ENCODE data around the gene GABRG3.

The GABRG3 gene

DNA sequence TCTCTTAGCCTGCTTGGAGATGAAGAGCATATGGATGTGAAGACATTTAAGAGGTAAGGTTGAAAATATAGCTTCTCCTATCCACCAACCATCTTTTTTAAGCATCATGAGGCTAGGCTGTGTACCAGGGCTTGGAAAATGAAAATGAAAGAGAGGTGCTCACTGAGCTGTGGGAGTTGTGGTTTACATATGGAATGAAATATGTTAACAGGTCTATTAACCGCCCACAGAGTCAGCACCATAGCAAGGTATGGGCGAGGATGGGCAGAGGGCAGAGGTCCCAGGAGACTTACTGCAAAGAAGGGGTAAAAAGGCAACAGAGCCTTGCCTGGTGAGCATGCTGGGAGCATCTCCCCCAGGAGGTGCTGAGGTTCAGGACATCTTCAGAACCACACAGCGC is 273.1 kb downstream of the GABRG3 start:
- no peak for ATAC-seq
- TF ChIP-seq TCF4 (CRISPR knock-in tag; IDR thresholded peaks at IDR 0.05; ENCODE audit: borderline replicate concordance) (no peak), ZFP30 (CRISPR knock-in tag; IDR thresholded peaks at IDR 0.05) (no peak), ZNF565 (CRISPR knock-in tag; conservative IDR thresholded peaks at IDR 0.05; ENCODE audit: low read depth) (no peak), TOX (CRISPR knock-in tag; IDR thresholded peaks at IDR 0.05; ENCODE audit: borderline replicate concordance) (no peak), PPARA (CRISPR knock-in tag; IDR thresholded peaks at IDR 0.05; ENCODE audit: borderline replicate concordance) (no peak), ESRRG (CRISPR knock-in tag; IDR thresholded peaks at IDR 0.05) (no peak), ZNF70 (CRISPR knock-in tag; IDR thresholded peaks at IDR 0.05) (no peak), ZC3H10 (CRISPR knock-in tag; IDR thresholded peaks at IDR 0.05) (no peak), ZNF8 (CRISPR knock-in tag; IDR thresholded peaks at IDR 0.05) (no peak), OSR1 (CRISPR knock-in tag; IDR thresholded peaks at IDR 0.05) (no peak), BACH2 (CRISPR knock-in tag; IDR thresholded peaks at IDR 0.05; ENCODE audit: borderline replicate concordance) (no peak), CSDC2 (CRISPR knock-in tag; IDR thresholded peaks at IDR 0.05) (no peak), SNAI2 (CRISPR knock-in tag; IDR thresholded peaks at IDR 0.05) (no peak), ISL1 (CRISPR knock-in tag; IDR thresholded peaks at IDR 0.05) (no peak), ARNTL (CRISPR knock-in tag; IDR thresholded peaks at IDR 0.05; ENCODE audit: borderline replicate concordance, low read depth) (no peak)
- TF ChIP-seq, protein P1, sequence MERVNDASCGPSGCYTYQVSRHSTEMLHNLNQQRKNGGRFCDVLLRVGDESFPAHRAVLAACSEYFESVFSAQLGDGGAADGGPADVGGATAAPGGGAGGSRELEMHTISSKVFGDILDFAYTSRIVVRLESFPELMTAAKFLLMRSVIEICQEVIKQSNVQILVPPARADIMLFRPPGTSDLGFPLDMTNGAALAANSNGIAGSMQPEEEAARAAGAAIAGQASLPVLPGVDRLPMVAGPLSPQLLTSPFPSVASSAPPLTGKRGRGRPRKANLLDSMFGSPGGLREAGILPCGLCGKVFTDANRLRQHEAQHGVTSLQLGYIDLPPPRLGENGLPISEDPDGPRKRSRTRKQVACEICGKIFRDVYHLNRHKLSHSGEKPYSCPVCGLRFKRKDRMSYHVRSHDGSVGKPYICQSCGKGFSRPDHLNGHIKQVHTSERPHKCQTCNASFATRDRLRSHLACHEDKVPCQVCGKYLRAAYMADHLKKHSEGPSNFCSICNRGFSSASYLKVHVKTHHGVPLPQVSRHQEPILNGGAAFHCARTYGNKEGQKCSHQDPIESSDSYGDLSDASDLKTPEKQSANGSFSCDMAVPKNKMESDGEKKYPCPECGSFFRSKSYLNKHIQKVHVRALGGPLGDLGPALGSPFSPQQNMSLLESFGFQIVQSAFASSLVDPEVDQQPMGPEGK (CRISPR knock-in tag; IDR thresholded peaks at IDR 0.05; ENCODE audit: borderline replicate concordance), result no peak
- TF ChIP-seq, protein P2, sequence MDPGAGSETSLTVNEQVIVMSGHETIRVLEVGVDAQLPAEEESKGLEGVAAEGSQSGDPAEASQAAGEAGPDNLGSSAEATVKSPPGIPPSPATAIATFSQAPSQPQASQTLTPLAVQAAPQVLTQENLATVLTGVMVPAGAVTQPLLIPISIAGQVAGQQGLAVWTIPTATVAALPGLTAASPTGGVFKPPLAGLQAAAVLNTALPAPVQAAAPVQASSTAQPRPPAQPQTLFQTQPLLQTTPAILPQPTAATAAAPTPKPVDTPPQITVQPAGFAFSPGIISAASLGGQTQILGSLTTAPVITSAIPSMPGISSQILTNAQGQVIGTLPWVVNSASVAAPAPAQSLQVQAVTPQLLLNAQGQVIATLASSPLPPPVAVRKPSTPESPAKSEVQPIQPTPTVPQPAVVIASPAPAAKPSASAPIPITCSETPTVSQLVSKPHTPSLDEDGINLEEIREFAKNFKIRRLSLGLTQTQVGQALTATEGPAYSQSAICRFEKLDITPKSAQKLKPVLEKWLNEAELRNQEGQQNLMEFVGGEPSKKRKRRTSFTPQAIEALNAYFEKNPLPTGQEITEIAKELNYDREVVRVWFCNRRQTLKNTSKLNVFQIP (CRISPR knock-in tag; IDR thresholded peaks at IDR 0.05; ENCODE audit: borderline replicate concordance, low read depth), result no peak
- TF ChIP-seq, protein P3, sequence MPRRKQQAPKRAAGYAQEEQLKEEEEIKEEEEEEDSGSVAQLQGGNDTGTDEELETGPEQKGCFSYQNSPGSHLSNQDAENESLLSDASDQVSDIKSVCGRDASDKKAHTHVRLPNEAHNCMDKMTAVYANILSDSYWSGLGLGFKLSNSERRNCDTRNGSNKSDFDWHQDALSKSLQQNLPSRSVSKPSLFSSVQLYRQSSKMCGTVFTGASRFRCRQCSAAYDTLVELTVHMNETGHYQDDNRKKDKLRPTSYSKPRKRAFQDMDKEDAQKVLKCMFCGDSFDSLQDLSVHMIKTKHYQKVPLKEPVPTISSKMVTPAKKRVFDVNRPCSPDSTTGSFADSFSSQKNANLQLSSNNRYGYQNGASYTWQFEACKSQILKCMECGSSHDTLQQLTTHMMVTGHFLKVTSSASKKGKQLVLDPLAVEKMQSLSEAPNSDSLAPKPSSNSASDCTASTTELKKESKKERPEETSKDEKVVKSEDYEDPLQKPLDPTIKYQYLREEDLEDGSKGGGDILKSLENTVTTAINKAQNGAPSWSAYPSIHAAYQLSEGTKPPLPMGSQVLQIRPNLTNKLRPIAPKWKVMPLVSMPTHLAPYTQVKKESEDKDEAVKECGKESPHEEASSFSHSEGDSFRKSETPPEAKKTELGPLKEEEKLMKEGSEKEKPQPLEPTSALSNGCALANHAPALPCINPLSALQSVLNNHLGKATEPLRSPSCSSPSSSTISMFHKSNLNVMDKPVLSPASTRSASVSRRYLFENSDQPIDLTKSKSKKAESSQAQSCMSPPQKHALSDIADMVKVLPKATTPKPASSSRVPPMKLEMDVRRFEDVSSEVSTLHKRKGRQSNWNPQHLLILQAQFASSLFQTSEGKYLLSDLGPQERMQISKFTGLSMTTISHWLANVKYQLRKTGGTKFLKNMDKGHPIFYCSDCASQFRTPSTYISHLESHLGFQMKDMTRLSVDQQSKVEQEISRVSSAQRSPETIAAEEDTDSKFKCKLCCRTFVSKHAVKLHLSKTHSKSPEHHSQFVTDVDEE (CRISPR knock-in tag; IDR thresholded peaks at IDR 0.05), result no peak
- TF ChIP-seq, protein P4, sequence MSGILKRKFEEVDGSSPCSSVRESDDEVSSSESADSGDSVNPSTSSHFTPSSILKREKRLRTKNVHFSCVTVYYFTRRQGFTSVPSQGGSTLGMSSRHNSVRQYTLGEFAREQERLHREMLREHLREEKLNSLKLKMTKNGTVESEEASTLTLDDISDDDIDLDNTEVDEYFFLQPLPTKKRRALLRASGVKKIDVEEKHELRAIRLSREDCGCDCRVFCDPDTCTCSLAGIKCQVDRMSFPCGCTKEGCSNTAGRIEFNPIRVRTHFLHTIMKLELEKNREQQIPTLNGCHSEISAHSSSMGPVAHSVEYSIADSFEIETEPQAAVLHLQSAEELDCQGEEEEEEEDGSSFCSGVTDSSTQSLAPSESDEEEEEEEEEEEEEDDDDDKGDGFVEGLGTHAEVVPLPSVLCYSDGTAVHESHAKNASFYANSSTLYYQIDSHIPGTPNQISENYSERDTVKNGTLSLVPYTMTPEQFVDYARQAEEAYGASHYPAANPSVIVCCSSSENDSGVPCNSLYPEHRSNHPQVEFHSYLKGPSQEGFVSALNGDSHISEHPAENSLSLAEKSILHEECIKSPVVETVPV (CRISPR knock-in tag; IDR thresholded peaks at IDR 0.05), result no peak
- TF ChIP-seq, protein P5, sequence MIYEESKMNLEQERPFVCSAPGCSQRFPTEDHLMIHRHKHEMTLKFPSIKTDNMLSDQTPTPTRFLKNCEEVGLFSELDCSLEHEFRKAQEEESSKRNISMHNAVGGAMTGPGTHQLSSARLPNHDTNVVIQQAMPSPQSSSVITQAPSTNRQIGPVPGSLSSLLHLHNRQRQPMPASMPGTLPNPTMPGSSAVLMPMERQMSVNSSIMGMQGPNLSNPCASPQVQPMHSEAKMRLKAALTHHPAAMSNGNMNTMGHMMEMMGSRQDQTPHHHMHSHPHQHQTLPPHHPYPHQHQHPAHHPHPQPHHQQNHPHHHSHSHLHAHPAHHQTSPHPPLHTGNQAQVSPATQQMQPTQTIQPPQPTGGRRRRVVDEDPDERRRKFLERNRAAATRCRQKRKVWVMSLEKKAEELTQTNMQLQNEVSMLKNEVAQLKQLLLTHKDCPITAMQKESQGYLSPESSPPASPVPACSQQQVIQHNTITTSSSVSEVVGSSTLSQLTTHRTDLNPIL (CRISPR knock-in tag; IDR thresholded peaks at IDR 0.05; ENCODE audit: low read depth), result no peak

DNA sequence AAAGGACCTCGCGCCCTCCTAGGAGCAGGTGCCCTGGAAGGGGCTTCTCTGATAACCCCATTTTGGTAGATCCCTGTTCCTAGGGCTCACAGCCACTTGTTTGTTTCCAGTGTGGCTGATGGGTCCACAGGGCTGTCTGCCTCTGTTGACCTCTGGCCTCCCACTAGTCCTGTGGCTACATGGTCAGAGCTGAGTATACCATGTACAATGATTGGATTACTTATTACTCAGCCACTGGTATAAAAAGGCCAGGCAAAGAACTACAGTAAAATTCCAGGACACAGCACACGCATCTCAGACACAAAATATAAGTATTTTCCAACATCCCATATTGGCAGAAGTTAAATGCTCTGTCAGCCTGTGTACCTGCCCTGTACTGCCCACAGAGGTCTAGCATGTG is 277.3 kb downstream of the GABRG3 start:
- ATAC-seq, result no peak
- TF ChIP-seq, protein P3 (CRISPR knock-in tag; IDR thresholded peaks at IDR 0.05), result no peak
- TF ChIP-seq, protein P5 (CRISPR knock-in tag; IDR thresholded peaks at IDR 0.05; ENCODE audit: low read depth), result no peak
- TF ChIP-seq ZFP3 (CRISPR knock-in tag; IDR thresholded peaks at IDR 0.05), result no peak
- no peak for TF ChIP-seq ZC3H10 (CRISPR knock-in tag; IDR thresholded peaks at IDR 0.05)
- TF ChIP-seq TCF4 (CRISPR knock-in tag; IDR thresholded peaks at IDR 0.05; ENCODE audit: borderline replicate concordance), result no peak
- TF ChIP-seq, protein P1 (CRISPR knock-in tag; IDR thresholded peaks at IDR 0.05; ENCODE audit: borderline replicate concordance), result no peak
- no peak for TF ChIP-seq SNAI2 (CRISPR knock-in tag; IDR thresholded peaks at IDR 0.05)
- TF ChIP-seq ZNF70 (CRISPR knock-in tag; IDR thresholded peaks at IDR 0.05), result no peak
- TF ChIP-seq ZNF565 (CRISPR knock-in tag; conservative IDR thresholded peaks at IDR 0.05; ENCODE audit: low read depth), result no peak
- TF ChIP-seq, protein P2 (CRISPR knock-in tag; IDR thresholded peaks at IDR 0.05; ENCODE audit: borderline replicate concordance, low read depth), result no peak
- no peak for TF ChIP-seq RARB (CRISPR knock-in tag; IDR thresholded peaks at IDR 0.05)
- TF ChIP-seq BACH2 (CRISPR knock-in tag; IDR thresholded peaks at IDR 0.05; ENCODE audit: borderline replicate concordance), result no peak

Data from SK-N-SH treated with all-trans-retinoic acid at 6 μM for 48 hours (cell line).